Motor neuron (in vitro differentiated cells): ENCODE results near the gene SPAG17. TPM values are rescaled to one million over a fixed set of nuclear protein-coding genes. Genes with fewer than 3 reads are reported as not detected.
"Not testable (repeated sequence)": the region's sequence is repeated elsewhere in the genome, so short reads cannot be mapped to it uniquely, and the experiment has no call there.

Source experiments
- ATAC-seq, 8 experiments: fragments of 200-7000 bp; cut with Tn5 transposase; replicated peaks in 6 of 8; 2 replicates each; pipeline ENCODE4 v1.8.0; 2021; ENCODE audit warnings: mild to moderate bottlenecking in 8 of 8, moderate library complexity in 8 of 8
- H3K27ac ChIP-seq, 2 donors: fragments of 250-450 bp; sonication (Bioruptor Pico); 2 replicates each; pipeline ENCODE4 v1.9.0; 2021; ENCODE audit warnings: antibody characterized with exemption in 2 of 2, mild to moderate bottlenecking in 2 of 2, moderate library complexity in 1 of 2
- H3K4me1 ChIP-seq, 2 donors: fragments of 250-450 bp; sonication (Bioruptor Pico); replicated peaks in 1 of 2; 2 replicates each; pipeline ENCODE4 v1.6.1; 2021; ENCODE audit warnings: antibody characterized with exemption in 2 of 2, mild to moderate bottlenecking in 2 of 2, moderate library complexity in 1 of 2
- H3K4me3 ChIP-seq, 5 donors: fragments of 250-450 bp; sonication (Bioruptor Pico); 2 replicates each; pipeline ENCODE4 v1.9.0; 2021; ENCODE audit warnings: antibody characterized with exemption in 5 of 5, mild to moderate bottlenecking in 5 of 5, moderate library complexity in 4 of 5
- WGBS, 10 experiments: fragments of 450-650 bp; shearing (Covaris generic); methylation state at CpG; one replicate each; pipeline ENCODE4 v1.0.0; 2022; 5-methylcytosine and 5-hydroxymethylcytosine counted together
- in situ Hi-C, 9 experiments: fragments of 400-800 bp; cut with MboI; loops; one replicate each; pipeline ENCODE4 v1.15.0; 2021; ENCODE audit warnings: low sequenced_read_pairs in 9 of 9, low pct_unique_long_range_greater_than_20kb in 2 of 9; ENCODE audit not compliant: unreplicated experiment in 9 of 9
- total RNA-seq, 8 experiments: library from RNA; unstranded; fragments of 300-600 nt; gene quantifications; 2 replicates each; pipeline versions ENCODE4 v1.2.3 to v1.2.4, GENCODE V29; 2022

SPAG17 gene
- total RNA-seq, 8 experiments from 2014 or later, result 1.5 to 236 (median 8.6) TPM

DNA sequence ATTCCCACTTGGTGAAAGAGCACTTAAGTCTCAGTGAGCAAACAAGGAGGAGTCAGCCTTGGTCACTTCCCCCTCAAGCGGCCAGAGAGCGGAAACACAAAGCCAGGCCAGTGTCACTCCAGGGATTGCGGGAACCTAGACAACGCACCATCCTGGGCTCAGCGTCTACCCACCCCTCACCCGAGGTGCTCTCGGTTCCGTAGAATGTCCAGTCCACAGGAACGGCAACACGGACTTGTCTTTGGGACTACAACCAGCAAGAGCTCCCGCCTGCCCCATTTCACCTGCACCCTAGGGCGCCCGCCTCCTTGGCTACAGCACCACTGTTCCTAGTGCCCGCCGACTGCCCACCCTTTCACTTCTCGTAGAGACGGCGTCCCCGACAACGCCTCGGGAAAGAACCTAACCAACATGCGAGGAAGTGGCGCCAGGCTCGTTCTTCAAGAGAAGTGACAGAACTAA lies 256.1 kb downstream of the SPAG17 start:
- in situ Hi-C loops, result no loop called here
- peak; percentile 46 to 58 (median 54) for ATAC-seq
- H3K27ac ChIP-seq, result peak overlapping the region; percentile 74 to 85
- 0 to 1% (median 0%) methylated on average over 1 to 16 of the region's 24 CpGs; no CpG with 5 or more reads in 3 of the 10 experiments for WGBS, 10 experiments
- peaks cover 14 to 28% of the 10 kb centered on the region in 2 donors for H3K4me1 ChIP-seq
- H3K4me3 ChIP-seq, result peak overlapping the region; percentile 69 to 93 (median 84)

DNA sequence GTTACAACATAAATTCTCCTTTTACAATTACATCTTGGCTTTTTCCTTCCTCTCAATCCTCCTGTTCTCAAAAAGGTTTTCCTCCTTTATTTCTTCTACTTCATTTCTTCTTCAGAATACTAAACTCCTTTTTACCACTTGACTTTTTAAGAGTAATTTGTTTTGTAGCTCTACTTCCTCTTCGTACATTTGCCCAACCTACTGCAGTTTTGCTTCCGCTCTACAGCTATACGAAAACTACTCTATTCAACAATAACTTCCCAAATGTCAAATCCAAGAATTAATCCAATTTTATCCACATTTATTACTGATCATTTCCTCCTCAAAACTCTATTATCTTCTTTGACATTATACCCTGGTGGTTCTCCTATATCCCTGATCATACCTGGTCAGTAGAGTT lies 259.0 kb downstream of the SPAG17 start:
- Histone ChIP-seq H3K4me1 (peaks cover 8 to 17% of the 10 kb centered on the region in 2 donors), H3K27ac (no peak overlapping the region), H3K4me3 (no peak overlapping the region)
- in situ Hi-C loops, result no loop called here
- ATAC-seq, result no peak
- WGBS, 10 experiments, result 87 to 100% (median 95%) methylated on average over 3 of the region's 3 CpGs

DNA sequence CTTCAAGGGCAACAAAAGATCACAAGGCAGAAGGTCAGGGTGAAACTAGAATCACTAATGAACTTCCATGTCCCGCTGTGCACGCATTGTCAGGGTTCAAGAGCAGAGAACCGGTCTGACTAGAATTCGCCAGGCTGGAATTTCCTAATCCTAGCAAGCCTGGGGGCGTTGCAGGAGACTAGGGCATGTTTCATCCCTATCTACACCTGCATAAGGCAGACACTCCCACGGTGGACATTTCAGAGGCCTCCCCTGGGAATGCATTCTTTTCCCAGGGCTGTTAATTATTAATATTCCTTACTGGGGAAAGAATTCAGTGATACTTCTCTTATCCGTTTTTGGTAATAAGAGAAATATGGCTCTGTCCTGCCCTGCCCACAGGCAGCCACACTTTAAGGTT lies 262.3 kb downstream of the SPAG17 start:
- not testable (repeated sequence) for H3K27ac ChIP-seq, H3K4me1 ChIP-seq, ATAC-seq, H3K4me3 ChIP-seq
- in situ Hi-C loops, result loop anchor here in 2 of 9 experiments (25.0 kb wide), 2 partner anchors 410 to 860 kb away; partner anchors contain the start of gene TTF2 (in 1 of the 2)
- WGBS, 10 experiments, result 63 to 100% (median 83%) methylated on average over 1 to 2 of the region's 7 CpGs; no CpG with 5 or more reads in 5 of the 10 experiments

DNA sequence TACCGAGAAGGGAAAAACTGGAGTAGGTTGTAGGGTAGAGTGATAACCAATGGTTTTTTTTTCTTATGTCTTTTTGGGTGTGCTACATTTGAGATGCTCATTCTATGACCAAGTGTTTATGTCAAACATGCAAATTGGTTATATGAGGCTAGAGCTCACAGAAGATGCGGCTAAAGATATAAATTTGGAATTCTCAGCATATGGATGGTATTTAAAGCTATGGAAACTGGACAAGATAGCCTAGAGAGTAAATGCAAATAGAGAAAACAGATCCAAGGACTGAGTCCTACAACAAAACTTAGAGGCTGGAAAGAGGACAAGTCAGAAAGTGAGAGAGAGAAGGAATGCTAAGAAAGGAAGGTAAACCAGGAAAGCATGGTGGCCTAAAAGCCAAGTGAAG lies 263.0 kb downstream of the SPAG17 start:
- 31 to 100% (median 90%) methylated on average over 1 to 2 of the region's 2 CpGs for WGBS, 10 experiments
- Histone ChIP-seq H3K27ac (no peak overlapping the region), H3K4me1 (peaks cover 0 to under 1% of the 10 kb centered on the region in 2 donors), H3K4me3 (no peak overlapping the region)
- in situ Hi-C loops, result loop anchor here in 2 of 9 experiments (25.0 kb wide), 2 partner anchors 410 to 860 kb away; partner anchors contain the start of gene TTF2 (in 1 of the 2)
- peak in 1 of 8 experiments; percentile 31 for ATAC-seq

DNA sequence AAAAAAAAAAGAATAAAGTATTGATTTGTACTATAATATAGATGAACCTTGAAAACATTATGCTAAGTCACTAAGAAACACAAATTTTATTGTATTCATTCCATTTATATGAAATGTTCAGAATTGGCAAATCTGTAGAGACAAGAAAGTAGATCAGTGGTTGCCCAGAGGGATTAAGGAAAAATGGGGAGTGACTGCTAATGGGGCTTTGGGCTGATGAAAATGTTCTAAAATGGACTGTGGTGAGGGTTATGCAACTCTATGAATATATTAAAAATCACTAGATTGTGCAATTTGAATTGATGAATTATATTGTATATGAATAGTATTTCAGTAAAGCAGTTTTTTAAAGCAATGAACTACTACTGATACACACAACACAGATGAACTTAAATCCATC lies 265.7 kb downstream of the SPAG17 start:
- H3K4me3 ChIP-seq, result no peak overlapping the region
- in situ Hi-C loops, result loop anchor here in 2 of 9 experiments (25.0 kb wide), 2 partner anchors 407 to 857 kb away; partner anchors contain the start of gene TTF2 (in 1 of the 2)
- H3K27ac ChIP-seq, result no peak overlapping the region
- no peaks in the 10 kb centered on the region for H3K4me1 ChIP-seq
- peak in 2 of 8 experiments; percentile 25 to 43 for ATAC-seq

DNA sequence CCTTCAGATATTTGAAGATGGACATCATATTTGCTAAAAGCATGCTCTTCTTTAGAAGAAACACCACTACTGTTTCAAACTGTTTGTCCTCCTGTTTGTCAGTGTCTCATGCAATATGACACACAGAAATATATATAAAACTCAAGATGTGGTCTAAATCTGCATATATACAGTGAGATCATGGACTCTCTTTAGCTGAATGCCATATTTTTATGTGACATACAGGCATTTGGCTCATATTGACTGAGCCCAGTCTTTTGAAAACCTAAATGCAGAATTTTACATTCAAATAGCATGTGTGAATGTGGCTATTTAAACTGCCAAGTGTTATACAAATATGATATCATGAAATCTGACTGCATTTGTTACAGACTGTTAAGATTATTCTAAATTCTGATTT lies 274.0 kb downstream of the SPAG17 start:
- in situ Hi-C loops, result loop anchor here in 2 of 9 experiments (25.0 kb wide), 2 partner anchors 399 to 849 kb away; partner anchors contain the start of gene TTF2 (in 1 of the 2)
- peak in 2 of 8 experiments; percentile 13 to 88 for ATAC-seq

DNA sequence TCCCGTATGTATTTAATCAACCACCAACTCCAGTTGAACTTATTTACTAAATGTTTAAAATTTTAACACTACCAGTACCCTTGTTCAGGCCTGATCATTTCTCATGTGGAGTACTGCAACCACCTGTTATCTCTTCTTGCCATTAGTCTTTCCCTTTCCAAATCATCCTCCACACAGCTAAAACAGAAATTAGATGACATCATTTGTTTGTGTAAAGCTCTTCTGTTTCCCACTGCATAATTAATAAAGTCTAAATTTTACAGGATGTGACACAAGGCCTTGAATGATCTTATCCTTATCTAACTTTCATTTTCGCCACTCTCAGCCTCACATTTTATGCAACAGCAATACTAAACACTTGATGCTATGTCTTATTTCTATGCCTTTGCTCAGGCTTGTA lies 280.0 kb downstream of the SPAG17 start:
- Histone ChIP-seq H3K27ac (no peak overlapping the region), H3K4me1 (no peaks in the 10 kb centered on the region), H3K4me3 (no peak overlapping the region)
- 81 to 100% (median 100%) methylated on average over 1 to 2 of the region's 2 CpGs; no CpG with 5 or more reads in 1 of the 10 experiments for WGBS, 10 experiments
- in situ Hi-C loops, result loop anchor here in 2 of 9 experiments (25.0 kb wide), 2 partner anchors 393 to 843 kb away; partner anchors contain the start of gene TTF2 (in 1 of the 2)
- no peak for ATAC-seq

More for the DNA sequence above, 274.0 kb downstream of the SPAG17 start:
- Histone ChIP-seq H3K4me1 (no peaks in the 10 kb centered on the region), H3K27ac (no peak overlapping the region), H3K4me3 (no peak overlapping the region)

DNA sequence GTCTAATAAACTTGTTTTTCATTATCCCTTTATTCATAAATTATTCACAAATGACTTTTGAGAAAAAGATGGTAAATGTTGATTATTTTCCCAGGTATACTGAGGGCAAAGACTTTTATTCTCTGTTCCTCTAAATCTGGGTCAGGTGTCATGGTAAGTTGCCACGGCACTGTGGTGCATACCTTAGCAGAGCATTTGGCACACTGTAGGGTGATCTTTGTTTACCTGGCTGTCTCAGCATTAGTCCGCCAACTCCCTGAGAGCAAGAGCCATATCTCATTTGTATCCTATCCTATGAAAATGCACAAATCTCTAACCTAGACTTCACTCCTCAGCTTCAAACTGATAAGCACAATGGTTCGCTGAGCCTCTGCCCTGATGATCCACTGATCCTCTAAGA lies 280.5 kb downstream of the SPAG17 start:
- in situ Hi-C loops, result loop anchor here in 2 of 9 experiments (25.0 kb wide), 2 partner anchors 392 to 842 kb away; partner anchors contain the start of gene TTF2 (in 1 of the 2)
- ATAC-seq, result no peak
- Histone ChIP-seq H3K4me1 (no peaks in the 10 kb centered on the region), H3K4me3 (no peak overlapping the region), H3K27ac (no peak overlapping the region)
- WGBS, 10 experiments, result 80 to 100% (median 93%) methylated on average over 1 to 3 of the region's 3 CpGs
